IMR-90 (cell line): ENCODE data around the gene SSPN. TPM values are rescaled to one million over a fixed set of nuclear protein-coding genes. Genes with fewer than 3 reads are reported as not detected.

Experiments
- ATAC-seq: fragments of 200-7000 bp; cut with Tn5 transposase; 2 replicates; pipeline ENCODE4 v1.9.1; 2020; ENCODE audit warnings: low read depth, mild to moderate bottlenecking, moderate library complexity
- BruUV-seq: library from RNA; stranded (reverse); fragments of 400-500 nt; replicated peaks from 2 replicates; lab custom pipeline; 2021; lab: Mats Ljungman, UMichigan
- CTCF ChIA-PET: fragments of 300-600 bp; formaldehyde crosslinking; extraction: SDS; loops from one replicate; lab custom pipeline; 2021; ENCODE audit warnings: antibody characterized with exemption; lab: Yijun Ruan, JAX
- POLR2A ChIA-PET: fragments of 300-600 bp; sonication (Branson Sonifier 250); formaldehyde crosslinking; loops from one replicate; lab custom pipeline; 2022; ENCODE audit warnings: antibody characterized with exemption; ENCODE audit not compliant: unreplicated experiment; lab: Charles Lee
- DNase-seq: peaks from one replicate; pipeline ENCODE4 v3.0.0; 2013
- H2AFZ ChIP-seq: replicated peaks from 2 replicates; pipeline ENCODE3; 2013; ENCODE audit warnings: low read length, mild to moderate bottlenecking; ENCODE audit not compliant: poor library complexity
- H2AK5ac ChIP-seq: 2 replicates; pipeline ENCODE4 v1.6.1; 2013; ENCODE audit warnings: low read depth, low read length, inconsistent platforms
- H2AK9ac ChIP-seq: replicated peaks from 2 replicates; pipeline ENCODE3; 2013; ENCODE audit warnings: mild to moderate bottlenecking, low read depth, low read length, moderate library complexity; ENCODE audit not compliant: poor library complexity
- H2BK120ac ChIP-seq: 2 replicates; pipeline ENCODE4 v1.6.1; 2013; ENCODE audit warnings: low read depth, low read length, inconsistent platforms
- H2BK15ac ChIP-seq: 3 replicates; pipeline ENCODE4 v1.6.1; 2013; ENCODE audit warnings: low read depth, low read length, inconsistent platforms
- H2BK20ac ChIP-seq: 2 replicates; pipeline ENCODE4 v1.6.1; 2013; ENCODE audit warnings: low read depth, mild to moderate bottlenecking, inconsistent platforms, low read length, moderate library complexity
- H2BK5ac ChIP-seq: 2 replicates; pipeline ENCODE4 v1.6.1; 2013; ENCODE audit warnings: mild to moderate bottlenecking, low read depth, low read length, inconsistent platforms; ENCODE audit not compliant: poor library complexity, severe bottlenecking
- H3K14ac ChIP-seq: replicated peaks from 2 replicates; pipeline ENCODE4 v1.6.1; 2013; ENCODE audit warnings: low read depth, low read length, inconsistent platforms
- H3K18ac ChIP-seq: 2 replicates; pipeline ENCODE4 v1.6.1; 2013; ENCODE audit warnings: low read depth, low read length, control low read depth
- H3K23ac ChIP-seq: 2 replicates; pipeline ENCODE4 v1.6.1; 2013; ENCODE audit warnings: low read depth, low read length, inconsistent platforms
- H3K27ac ChIP-seq: 2 replicates; pipeline ENCODE4 v1.5.1; 2013; ENCODE audit warnings: mild to moderate bottlenecking, control low read depth, low read length; ENCODE audit not compliant: insufficient read depth
- H3K27me3 ChIP-seq: 2 replicates; pipeline ENCODE4 v1.6.1; 2013; ENCODE audit warnings: low read length; ENCODE audit not compliant: control insufficient read depth, insufficient read depth
- H3K36me3 ChIP-seq: 2 replicates; pipeline ENCODE4 v1.6.1; 2013; ENCODE audit warnings: low read length, mixed read lengths; ENCODE audit not compliant: control insufficient read depth, insufficient read depth
- H3K4ac ChIP-seq: 2 replicates; pipeline ENCODE4 v1.6.1; 2013; ENCODE audit warnings: low read depth, low read length, inconsistent platforms
- H3K4me1 ChIP-seq: 2 replicates; pipeline ENCODE4 v1.6.1; 2013; ENCODE audit warnings: low read length, mixed read lengths; ENCODE audit not compliant: control insufficient read depth, insufficient read depth
- H3K4me2 ChIP-seq: 2 replicates; pipeline ENCODE4 v1.6.1; 2013; ENCODE audit warnings: low read depth, mild to moderate bottlenecking, control low read depth, low read length, moderate library complexity
- H3K4me3 ChIP-seq: 2 replicates; pipeline ENCODE4 v1.5.1; 2013; ENCODE audit warnings: low read depth, mild to moderate bottlenecking, control low read depth, low read length, moderate library complexity; ENCODE audit not compliant: insufficient read depth
- H3K56ac ChIP-seq: 2 replicates; pipeline ENCODE4 v1.6.1; 2013; ENCODE audit warnings: low read length, inconsistent platforms; ENCODE audit not compliant: insufficient read depth; ENCODE audit errors: extremely low read depth
- H3K79me1 ChIP-seq, 2 experiments: 2 replicates each; pipeline ENCODE4 v1.6.1; 2013; ENCODE audit warnings: low read length in 2 of 2, inconsistent platforms in 1 of 2, low read depth in 1 of 2
- H3K9ac ChIP-seq: 2 replicates; pipeline ENCODE4 v1.6.1; 2013; ENCODE audit warnings: low read depth, low read length, control low read depth
- H3K9me1 ChIP-seq: 2 replicates; pipeline ENCODE4 v1.6.1; 2013; ENCODE audit warnings: low read length, inconsistent platforms; ENCODE audit not compliant: insufficient read depth
- H3K9me3 ChIP-seq: 2 replicates; pipeline ENCODE4 v1.6.1; 2013; ENCODE audit warnings: low read length; ENCODE audit not compliant: control insufficient read depth, insufficient read depth
- H4K20me1 ChIP-seq: 2 replicates; pipeline ENCODE4 v1.6.1; 2013; ENCODE audit warnings: low read length, inconsistent platforms; ENCODE audit not compliant: insufficient read depth
- H4K5ac ChIP-seq: 2 replicates; pipeline ENCODE4 v1.6.1; 2013; ENCODE audit warnings: mild to moderate bottlenecking, low read depth, low read length, control low read depth
- H4K8ac ChIP-seq, 2 experiments: 2 replicates each; pipeline ENCODE4 v1.6.1; 2013; ENCODE audit warnings: low read depth in 2 of 2, low read length in 2 of 2, control low read depth in 1 of 2, inconsistent platforms in 1 of 2
- H4K91ac ChIP-seq: 2 replicates; pipeline ENCODE4 v1.6.1; 2013; ENCODE audit warnings: low read depth, low read length, inconsistent platforms; ENCODE audit not compliant: insufficient read depth
- CEBPB ChIP-seq: IDR thresholded peaks from 2 replicates; pipeline ENCODE4 v1.6.1; 2012; ENCODE audit warnings: low read depth, low read length, improper control_type of control experiment
- CTCF ChIP-seq: conservative IDR thresholded peaks from 2 replicates; pipeline ENCODE4 v1.5.1; 2012; ENCODE audit warnings: mild to moderate bottlenecking, low read depth, low read length, improper control_type of control experiment
- FOS ChIP-seq: fragments of 150-350 bp; IDR thresholded peaks from 2 replicates; pipeline ENCODE4 v1.6.1; 2016; ENCODE audit warnings: low read depth, low read length
- MAFK ChIP-seq: IDR thresholded peaks from 2 replicates; pipeline ENCODE4 v1.6.1; 2012; ENCODE audit warnings: low read depth, low read length, improper control_type of control experiment
- MAZ ChIP-seq: IDR thresholded peaks from 2 replicates; pipeline ENCODE4 v1.6.1; 2012; ENCODE audit warnings: low read depth, mild to moderate bottlenecking, low read length, improper control_type of control experiment, moderate library complexity, borderline replicate concordance
- MXI1 ChIP-seq: IDR thresholded peaks from 2 replicates; pipeline ENCODE4 v1.6.1; 2012; ENCODE audit warnings: low read depth, mild to moderate bottlenecking, low read length, moderate library complexity, borderline replicate concordance
- POLR2A ChIP-seq: IDR thresholded peaks from 2 replicates; pipeline ENCODE4 v1.6.1; 2012; ENCODE audit warnings: mild to moderate bottlenecking, low read depth, low read length
- RAD21 ChIP-seq: IDR thresholded peaks from 2 replicates; pipeline ENCODE4 v1.6.1; 2012; ENCODE audit warnings: low read length, improper control_type of control experiment
- RCOR1 ChIP-seq: IDR thresholded peaks from 2 replicates; pipeline ENCODE4 v1.6.1; 2012; ENCODE audit warnings: mild to moderate bottlenecking, low read length, improper control_type of control experiment; ENCODE audit not compliant: insufficient replicate concordance
- SMC3 ChIP-seq: fragments of 150-350 bp; IDR thresholded peaks from 2 replicates; pipeline ENCODE4 v1.6.1; 2016; ENCODE audit warnings: low read depth, mild to moderate bottlenecking, antibody characterized with exemption, low read length, moderate library complexity
- USF2 ChIP-seq: fragments of 150-350 bp; IDR thresholded peaks from 2 replicates; pipeline ENCODE4 v1.6.1; 2017; ENCODE audit warnings: mild to moderate bottlenecking, antibody characterized with exemption, low read length, low read depth
- whole genome bisulfite sequencing, 2 experiments: methylation state at CpG; one replicate each; pipeline versions ENCODE4 v1.1.5 to v1.1.7; 2013; ENCODE audit warnings: missing lambda C conversion rate in 2 of 2; ENCODE audit not compliant: insufficient read length in 1 of 2; ENCODE audit errors: extremely low coverage in 2 of 2; 5-methylcytosine and 5-hydroxymethylcytosine counted together
- dilution Hi-C: fragments of 300-500 bp; cut with HindIII; formaldehyde crosslinking; loops from one replicate; pipeline ENCODE4 v1.14.3; 2018; ENCODE audit warnings: low sequenced_read_pairs; ENCODE audit not compliant: unreplicated experiment
- in situ Hi-C: fragments of 300-500 bp; cut with MboI; formaldehyde crosslinking; loops from 3 replicates; pipeline ENCODE4 v1.14.3; 2019; ENCODE audit warnings: low sequenced_read_pairs, inconsistent platforms, mixed read lengths
- intact Hi-C: fragments of 100-400 bp; cut with micrococcal nuclease; formaldehyde crosslinking; loops from 2 replicates; pipeline ENCODE4 v1.10.0; 2022
- polyA plus RNA-seq, 3 experiments: library from polyadenylated mRNA; depleted of rRNA; stranded (reverse); fragments of >200 nt; gene quantifications; 2 replicates each; pipeline ENCODE4 v1.2.3, GENCODE V29; 2012; ENCODE audit warnings: low replicate concordance in 1 of 3
- total RNA-seq: library from RNA; depleted of rRNA; stranded (reverse); fragments of >200 nt; gene quantifications from 2 replicates; pipeline ENCODE4 v1.2.3, GENCODE V29; 2012

The SSPN gene
- total and polyA plus RNA-seq, 2 of the 4 experiments (the other 2 are of a cell fraction) = 3.5 to 5.6 TPM

GRCh38 chr12:26162174-26162573 lies 33.2 kb upstream of the SSPN start:
- Histone ChIP-seq H4K5ac (no peak overlapping the region), H3K23ac (no peak overlapping the region), H3K9ac (no peak overlapping the region), H2BK120ac (no peak overlapping the region), H3K36me3 (no peaks in the 10 kb centered on the region), H2BK5ac (no peak overlapping the region), H3K4me3 (no peak overlapping the region), H3K56ac (no peak overlapping the region), H4K91ac (no peak overlapping the region), H3K18ac (no peak overlapping the region), H2AFZ (no peak overlapping the region), H2AK5ac (no peak overlapping the region), H3K9me1 (no peaks in the 10 kb centered on the region), H4K8ac (no peak overlapping the region), H3K14ac (no peak overlapping the region), H2AK9ac (no peak overlapping the region), H3K79me1 (no peaks in the 10 kb centered on the region), H3K4me2 (no peak overlapping the region), H3K4ac (no peak overlapping the region), H3K27me3 (peaks cover 20% of the 10 kb centered on the region), H4K20me1 (no peaks in the 10 kb centered on the region), H2BK15ac (no peak overlapping the region), H3K27ac (no peak overlapping the region), H3K4me1 (no peaks in the 10 kb centered on the region), H2BK20ac (no peak overlapping the region), H3K9me3 (no peaks in the 10 kb centered on the region; the same call in 1 of the 2 replicates)
- no peak for TF ChIP-seq MXI1
- TF ChIP-seq MAZ = no peak
- no peak for TF ChIP-seq CTCF
- no peak for TF ChIP-seq MAFK
- TF ChIP-seq CEBPB = no peak
- no peak for TF ChIP-seq USF2
- no peak for TF ChIP-seq POLR2A
- TF ChIP-seq SMC3 = no peak
- TF ChIP-seq RAD21 = no peak
- TF ChIP-seq FOS = no peak
- TF ChIP-seq RCOR1 = no peak
- ChIA-PET POLR2A (no interaction called here), CTCF (interaction anchor here (0.7 kb wide), 1 partner anchor 9 kb away, joined by 3 read pairs; no protein-coding TSS in a partner anchor)
- WGBS, 2 experiments = no CpG with 5 or more reads among the region's 1 CpG
- ATAC-seq (no peak), DNase-seq (no peak)
- BruUV-seq = no TSS peak
- in situ Hi-C loops (no loop called here), intact Hi-C loops (no loop called here), dilution Hi-C loops (no loop called here)
